Uterus (tissue), 2 donors: ENCODE results near the gene F12.

Experiments used
- CTCF ChIP-seq, 4 experiments: fragments of 200-600 bp in 2 of 4; fragments of 450-650 bp in 2 of 4; sonication (generic) in 2 of 4; IDR thresholded peaks; one replicate each; pipeline ENCODE4 v1.5.1; 2016 to 2019; ENCODE audit warnings: antibody characterized with exemption in 4 of 4, mild to moderate bottlenecking in 2 of 4, moderate library complexity in 1 of 4
- POLR2A ChIP-seq, 2 donors: fragments of 450-650 bp; IDR thresholded peaks; one replicate each; pipeline ENCODE4 v1.6.1; 2016; ENCODE audit warnings: antibody characterized with exemption in 2 of 2, mild to moderate bottlenecking in 1 of 2, moderate library complexity in 1 of 2

- no peak for TF ChIP-seq CTCF (IDR thresholded peaks at IDR 0.05)
- no peak for TF ChIP-seq POLR2A (IDR thresholded peaks at IDR 0.05)
Measured at GRCh38 chr5:177367981-177368868, 41.1 kb downstream of the F12 start.
